T-helper 1 cell treated with Interleukin-12 subunit alpha and Interleukin-12 subunit beta and Interleukin-4 antibody, amounts not matched to agents 30 ng/mL and 1 ng/mL, for 36 hours (primary cell): ENCODE measurements around the gene NBPF3. TPM values are rescaled to one million over a fixed set of nuclear protein-coding genes. Genes with fewer than 3 reads are reported as not detected.

Experiments
- total RNA-seq: library from RNA; stranded (reverse); gene quantifications from 2 replicates; pipeline ENCODE4 v1.2.3, GENCODE V29; 2022

Gene NBPF3
- total RNA-seq, 1 donor from 2014 or later, result 5.5 TPM

Other genes with a start within 250 kb of the NBPF3 start
- 91.2 and 93.9 TPM in 2 replicates for gene ECE1, start 149.7 kb upstream of the NBPF3 start, total RNA-seq
- not detected in 2 replicates for gene ALPL, start 69.3 kb downstream of the NBPF3 start, total RNA-seq
- gene RAP1GAP, start 229.2 kb downstream of the NBPF3 start, total RNA-seq, result 0.10 and 0.54 TPM in 2 replicates